SK-N-SH (cell line): Measurements from ENCODE around the gene SPRED2. TPM values are rescaled to one million over a fixed set of nuclear protein-coding genes. Genes with fewer than 3 reads are reported as not detected.

ENCODE experiments used
- CTCF ChIA-PET: fragments of 300-600, 350-600 bp; formaldehyde crosslinking; extraction: SDS; loops from one replicate; lab custom pipeline; 2021; lab: Yijun Ruan, JAX
- POLR2A ChIA-PET: fragments of 350-600 bp; sonication (Branson Sonifier 250); formaldehyde crosslinking; extraction: SDS; loops from one replicate; lab custom pipeline; 2020; ENCODE audit warnings: antibody characterized with exemption, inconsistent platforms; lab: Yijun Ruan, JAX
- DNase-seq: peaks from one replicate; pipeline ENCODE4 v3.0.0; 2012
- H2AFZ ChIP-seq: fragments of 200-600 bp; sonication (generic); 2 replicates; pipeline ENCODE4 v1.8.1; 2016; ENCODE audit warnings: antibody characterized with exemption, mild to moderate bottlenecking, low read depth
- H3F3A ChIP-seq: fragments of 200-600 bp; sonication (generic); replicated peaks from 2 replicates; pipeline ENCODE3; 2016; ENCODE audit warnings: antibody characterized with exemption, mild to moderate bottlenecking; ENCODE audit not compliant: insufficient read depth
- H3K27ac ChIP-seq, 2 experiments: fragments of 200-500 bp in 1 of 2; fragments of 200-600 bp in 1 of 2; sonication (Bioruptor generic) in 1 of 2; sonication (generic), shearing (Covaris generic) in 1 of 2; 2 replicates each; pipeline versions ENCODE4 v1.5.1 to v1.6.1; 2014 to 2016; ENCODE audit warnings: low read depth in 2 of 2, inconsistent platforms in 1 of 2, low read length in 1 of 2, mild to moderate bottlenecking in 1 of 2, mixed read lengths in 1 of 2
- H3K27me3 ChIP-seq: fragments of 200-600 bp; sonication (generic), shearing (Covaris generic); 2 replicates; pipeline ENCODE4 v1.6.1; 2016; ENCODE audit warnings: mixed run types; ENCODE audit not compliant: insufficient read depth
- H3K36me3 ChIP-seq, 2 experiments: fragments of 200-500 bp in 1 of 2; fragments of 200-600 bp in 1 of 2; sonication (Bioruptor generic) in 1 of 2; sonication (generic) in 1 of 2; replicated peaks in 1 of 2; 2 replicates each; pipeline versions ENCODE3 to v1.5.1; 2014 to 2016; ENCODE audit warnings: low read length in 1 of 2, mild to moderate bottlenecking in 1 of 2; ENCODE audit not compliant: insufficient read depth in 2 of 2, control insufficient read depth in 1 of 2
- H3K4me1 ChIP-seq, 2 experiments: fragments of 200-500 bp in 1 of 2; fragments of 200-600 bp in 1 of 2; sonication (Bioruptor generic) in 1 of 2; sonication (generic), shearing (Covaris generic) in 1 of 2; 2 replicates each; pipeline versions ENCODE4 v1.5.1 to v1.6.1; 2014 to 2016; ENCODE audit warnings: low read depth in 1 of 2, low read length in 1 of 2, mixed run types in 1 of 2; ENCODE audit not compliant: insufficient read depth in 2 of 2, control insufficient read depth in 1 of 2
- H3K4me2 ChIP-seq: fragments of 200-600 bp; sonication (generic), shearing (Covaris generic); 2 replicates; pipeline ENCODE4 v1.6.1; 2017; ENCODE audit warnings: mixed run types
- H3K4me3 ChIP-seq, 2 experiments: fragments of 200-500 bp in 1 of 2; fragments of 200-600 bp in 1 of 2; sonication (Bioruptor generic) in 1 of 2; sonication (generic), shearing (Covaris generic) in 1 of 2; 2 replicates each; pipeline versions ENCODE4 v1.5.1 to v1.8.1; 2014 to 2016; ENCODE audit warnings: low read depth in 2 of 2, inconsistent platforms in 1 of 2, low read length in 1 of 2, mild to moderate bottlenecking in 1 of 2, mixed read lengths in 1 of 2, moderate library complexity in 1 of 2
- H3K79me2 ChIP-seq: fragments of 200-600 bp; sonication (generic); 2 replicates; pipeline ENCODE4 v1.8.1; 2017; ENCODE audit warnings: mild to moderate bottlenecking; ENCODE audit not compliant: insufficient read depth
- H3K9ac ChIP-seq: fragments of 200-600 bp; sonication (generic); 2 replicates; pipeline ENCODE4 v1.6.1; 2017; ENCODE audit warnings: mixed run types
- H3K9me2 ChIP-seq: fragments of 200-600 bp; sonication (generic); 2 replicates; pipeline ENCODE4 v1.6.1; 2017; ENCODE audit warnings: mixed run types
- H3K9me3 ChIP-seq: fragments of 200-600 bp; sonication (generic); 2 replicates; pipeline ENCODE4 v1.6.1; 2017; ENCODE audit warnings: mixed run types, mild to moderate bottlenecking, moderate library complexity
- H4K20me1 ChIP-seq: fragments of 200-600 bp; sonication (generic); 2 replicates; pipeline ENCODE4 v1.6.1; 2017; ENCODE audit warnings: mild to moderate bottlenecking, mixed run types; ENCODE audit not compliant: insufficient read depth
- ELF1 ChIP-seq: IDR thresholded peaks from 2 replicates; pipeline ENCODE4 v1.4.0; 2012
- EP300 ChIP-seq, 2 experiments: IDR thresholded peaks; 2 replicates each; pipeline versions ENCODE4 v1.4.0 to v1.6.1; 2012; ENCODE audit warnings: borderline replicate concordance in 1 of 2, low read depth in 1 of 2, low read length in 1 of 2
- FOXM1 ChIP-seq: IDR thresholded peaks from 2 replicates; pipeline ENCODE4 v1.4.0; 2012; ENCODE audit warnings: low read depth, mild to moderate bottlenecking
- GATA2 ChIP-seq: sonication (generic); formaldehyde crosslinking; IDR thresholded peaks from 2 replicates; pipeline ENCODE4 v1.5.0; 2020; ENCODE audit warnings: mild to moderate bottlenecking, missing genetic modification reagents
- IRF3 ChIP-seq: fragments of 150-350 bp; IDR thresholded peaks from 2 replicates; pipeline ENCODE4 v1.6.1; 2016; ENCODE audit warnings: mild to moderate bottlenecking, low read depth, low read length
- JUND ChIP-seq: IDR thresholded peaks from 2 replicates; pipeline ENCODE4 v1.4.0; 2012
- MAX ChIP-seq: IDR thresholded peaks from 2 replicates; pipeline ENCODE4 v1.4.0; 2012; ENCODE audit warnings: low read depth
- MEF2A ChIP-seq: IDR thresholded peaks from 2 replicates; pipeline ENCODE4 v1.4.0; 2012; ENCODE audit warnings: low read depth, borderline replicate concordance
- MXI1 ChIP-seq: IDR thresholded peaks from 2 replicates; pipeline ENCODE4 v1.6.1; 2012; ENCODE audit warnings: mild to moderate bottlenecking, low read depth, low read length, improper control_type of control experiment
- NFIC ChIP-seq: IDR thresholded peaks from 2 replicates; pipeline ENCODE4 v1.4.0; 2012; ENCODE audit warnings: borderline replicate concordance
- NRF1 ChIP-seq: IDR thresholded peaks from 2 replicates; pipeline ENCODE4 v1.6.1; 2012; ENCODE audit warnings: low read depth, mild to moderate bottlenecking, low read length
- POLR2AphosphoS5 ChIP-seq: IDR thresholded peaks from 2 replicates; pipeline ENCODE4 v1.6.1; 2012; ENCODE audit warnings: low read depth, low read length
- RCOR1 ChIP-seq: fragments of 150-350 bp; IDR thresholded peaks from 2 replicates; pipeline ENCODE4 v1.6.1; 2017; ENCODE audit warnings: antibody characterized with exemption, low read length
- RFX5 ChIP-seq: IDR thresholded peaks from 2 replicates; pipeline ENCODE4 v1.6.1; 2012; ENCODE audit warnings: mild to moderate bottlenecking, improper control_type of control experiment, low read length
- RXRA ChIP-seq: IDR thresholded peaks from 2 replicates; pipeline ENCODE4 v1.4.0; 2012; ENCODE audit warnings: low read depth, mild to moderate bottlenecking, borderline replicate concordance
- SIN3A ChIP-seq: IDR thresholded peaks from 2 replicates; pipeline ENCODE4 v1.6.1; 2012; ENCODE audit warnings: low read depth, mild to moderate bottlenecking, low read length, moderate library complexity, borderline replicate concordance
- TAF1 ChIP-seq: IDR thresholded peaks from 2 replicates; pipeline ENCODE4 v1.6.1; 2012; ENCODE audit warnings: low read depth, mild to moderate bottlenecking, low read length, moderate library complexity, borderline replicate concordance
- TCF12 ChIP-seq: IDR thresholded peaks from 2 replicates; pipeline ENCODE4 v1.4.0; 2012
- USF2 ChIP-seq: fragments of 150-350 bp; IDR thresholded peaks from 2 replicates; pipeline ENCODE4 v1.6.1; 2017; ENCODE audit warnings: antibody characterized with exemption, low read length, low read depth, borderline replicate concordance
- YY1 ChIP-seq: IDR thresholded peaks from 2 replicates; pipeline ENCODE4 v1.4.0; 2012; ENCODE audit warnings: low read depth, mild to moderate bottlenecking
- WGBS: methylation state at CpG from one replicate; pipeline ENCODE4 v1.1.6; 2017; ENCODE audit warnings: low lambda C conversion rate; 5-methylcytosine and 5-hydroxymethylcytosine counted together
- polyA plus RNA-seq, 3 experiments: library from polyadenylated mRNA; depleted of rRNA; stranded (reverse); fragments of >200 nt; gene quantifications; 2 replicates each; pipeline ENCODE4 v1.2.3, GENCODE V29; 2012

SPRED2 gene
- polyA plus RNA-seq, 1 of the 3 experiments (the other 2 are of a cell fraction), result 21.9 TPM

GRCh38 chr2:65287364-65287763 is 145.0 kb downstream of the SPRED2 start:
- Histone ChIP-seq H3K4me1 (peaks cover 0 to under 1% of the 10 kb centered on the region in 2 experiments; a peak in 1 of 4 replicates), H4K20me1 (no peaks in the 10 kb centered on the region), H3K9ac (no peak overlapping the region)
- DNase-seq, result no peak
- TF ChIP-seq NRF1 (no peak), NFIC (no peak), FOXM1 (no peak), MXI1 (no peak), POLR2AphosphoS5 (no peak), GATA2 (CRISPR knock-in tag) (no peak), USF2 (no peak), YY1 (no peak), ELF1 (no peak), RCOR1 (no peak), SIN3A (no peak), TCF12 (no peak), EP300 (IDR thresholded peaks at IDR 0.05; ENCODE audit: borderline replicate concordance in 1 of 2, low read depth in 1 of 2, low read length in 1 of 2) (no peak), JUND (no peak), IRF3 (no peak), MEF2A (no peak), RFX5 (no peak), TAF1 (no peak), RXRA (no peak), MAX (no peak)
- TF ChIP-seq, all 33 proteins: peak for 0
- Histone ChIP-seq H3K36me3 (no peaks in the 10 kb centered on the region), H3K79me2 (no peaks in the 10 kb centered on the region), H3K27me3 (no peaks in the 10 kb centered on the region), H3K4me3 (no peak overlapping the region), H3F3A (peaks cover 6% of the 10 kb centered on the region), H2AFZ (no peak overlapping the region), H3K9me3 (no peaks in the 10 kb centered on the region), H3K27ac (no peak overlapping the region), H3K9me2 (no peaks in the 10 kb centered on the region), H3K4me2 (no peak overlapping the region)
- CTCF ChIA-PET, result interaction anchor here (1.0 kb wide), 1 partner anchor 14 kb away, joined by 3 read pairs; no protein-coding TSS in a partner anchor
- POLR2A ChIA-PET, result no interaction called here
- 90% methylated on average over 4 of the region's 4 CpGs for WGBS
